Activated CD4-positive, alpha-beta T cell treated with anti-CD3 and anti-CD28 coated beads, Interleukin-2, amount 50 U/mL, for 16 hours (primary cell): ENCODE measurements around the gene SRRM3.
"Not testable (repeated sequence)": the region's sequence is repeated elsewhere in the genome, so short reads cannot be mapped to it uniquely, and the experiment has no call there.

Experiments used
- DNase-seq: peaks from one replicate; pipeline ENCODE4 v3.0.0-alpha.2; 2020

Gene SRRM3

DNA sequence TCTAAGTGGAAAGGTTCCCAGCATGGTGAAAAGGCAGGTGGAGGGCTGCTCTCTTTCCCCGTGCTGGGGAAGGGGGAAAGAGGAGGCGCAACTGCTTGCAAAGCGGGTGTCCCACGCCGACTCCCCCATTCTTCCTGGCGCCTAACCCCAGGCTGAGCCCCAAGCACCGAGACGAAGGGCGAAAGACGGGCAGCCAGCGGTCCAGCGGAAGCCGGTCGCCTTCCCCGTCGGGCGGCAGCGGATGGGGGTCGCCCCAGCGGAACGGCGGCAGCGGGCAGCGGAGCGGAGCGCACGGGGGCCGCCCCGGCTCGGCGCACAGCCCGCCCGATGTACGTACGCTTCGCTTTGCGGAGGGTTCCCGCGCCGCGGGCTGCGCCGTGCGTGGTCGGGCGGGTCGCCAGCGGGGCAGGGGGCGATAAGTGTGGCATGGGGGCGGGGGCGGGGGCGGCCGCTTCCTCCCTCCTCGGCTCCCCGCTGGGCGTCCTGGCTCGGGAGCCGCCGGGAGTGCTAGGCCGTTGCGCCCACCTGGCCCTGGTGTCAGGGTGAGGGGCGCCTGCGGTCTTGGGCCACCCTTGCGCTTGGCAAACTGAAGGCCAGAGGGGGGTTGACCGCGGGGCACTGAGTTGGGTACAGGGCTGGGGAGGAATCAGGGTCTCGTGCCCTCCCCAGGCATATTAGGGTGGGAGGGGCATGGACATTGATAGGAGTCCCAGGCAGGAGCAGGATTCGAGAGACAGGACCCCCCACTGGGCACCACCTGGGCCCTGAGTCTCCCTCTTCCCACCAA, 65.6 kb downstream of the SRRM3 start:
- no peak for DNase-seq

DNA sequence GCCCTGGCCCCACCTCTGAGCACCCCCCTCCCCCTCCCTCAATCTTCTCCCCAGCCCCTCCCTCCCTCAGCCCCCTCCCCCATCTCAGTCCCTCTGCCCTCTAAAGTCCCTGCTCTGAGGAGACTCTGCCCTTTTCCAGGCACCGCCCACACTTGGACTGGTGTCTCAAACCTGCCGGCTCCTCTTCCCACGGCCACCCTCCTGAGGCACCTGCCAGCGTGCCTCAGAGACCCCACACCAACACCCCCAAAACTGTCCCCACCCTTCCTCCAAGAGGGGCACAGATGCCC, 66.1 kb downstream of the SRRM3 start:
- no peak for DNase-seq

DNA sequence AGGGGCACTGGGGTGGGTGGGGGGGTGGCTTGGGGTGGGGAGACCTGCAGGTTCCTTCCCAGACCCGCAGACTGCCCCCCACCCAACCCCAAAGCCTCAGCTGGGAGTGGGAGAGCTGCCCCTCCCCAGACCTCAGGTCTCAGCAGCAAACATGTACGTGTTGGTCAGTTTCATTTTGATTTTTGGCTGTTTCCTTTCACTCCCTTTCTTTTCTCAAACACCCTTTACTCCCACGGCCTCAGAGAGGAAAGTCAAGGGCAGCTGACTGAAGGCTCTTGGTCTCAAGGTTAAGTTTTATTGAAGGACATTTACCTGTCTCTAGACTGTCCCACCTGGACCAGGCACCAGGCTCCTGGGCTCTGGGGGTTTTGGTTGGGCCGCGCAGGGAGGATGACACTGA, 66.7 kb downstream of the SRRM3 start:
- no peak for DNase-seq

DNA sequence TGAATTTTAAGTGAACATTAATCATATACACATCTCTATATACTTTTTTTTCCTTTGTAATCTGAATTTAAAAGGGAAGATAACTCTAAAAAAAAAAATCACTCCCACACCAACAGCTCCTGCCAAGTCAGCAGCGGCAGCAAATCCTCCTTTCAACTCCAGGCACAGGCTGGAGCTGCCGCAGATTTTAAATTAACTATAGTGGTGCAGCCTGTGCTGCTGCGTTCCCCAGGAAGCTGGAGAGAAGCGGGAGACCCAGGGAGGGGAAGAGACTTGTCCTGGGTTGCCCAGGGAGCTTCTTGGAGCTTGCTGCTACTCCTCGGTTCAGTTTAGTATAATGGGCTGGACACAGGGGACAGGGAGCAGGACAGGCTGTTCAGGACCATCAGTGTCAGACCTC, 68.2 kb downstream of the SRRM3 start:
- DNase-seq, result no peak

DNA sequence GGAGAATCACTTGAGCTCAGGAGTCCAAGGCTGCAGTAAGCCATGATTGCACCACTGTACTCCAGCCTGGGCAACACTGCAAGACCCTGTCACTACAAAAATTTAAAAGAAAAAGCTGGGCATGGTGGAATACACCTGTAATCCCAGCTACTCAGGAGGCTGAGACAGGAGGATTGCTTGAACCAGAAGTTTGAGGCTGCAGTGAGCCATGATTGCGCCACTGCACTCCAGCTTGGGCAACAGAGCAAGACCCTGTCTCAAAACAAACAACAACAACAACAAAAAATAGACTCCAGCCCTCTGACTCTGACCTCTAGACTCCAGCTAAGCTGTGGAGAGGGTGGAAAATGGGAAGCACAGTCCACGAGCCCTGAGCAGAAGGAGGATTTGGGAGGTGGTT, 69.7 kb downstream of the SRRM3 start:
- not testable (repeated sequence) for DNase-seq

DNA sequence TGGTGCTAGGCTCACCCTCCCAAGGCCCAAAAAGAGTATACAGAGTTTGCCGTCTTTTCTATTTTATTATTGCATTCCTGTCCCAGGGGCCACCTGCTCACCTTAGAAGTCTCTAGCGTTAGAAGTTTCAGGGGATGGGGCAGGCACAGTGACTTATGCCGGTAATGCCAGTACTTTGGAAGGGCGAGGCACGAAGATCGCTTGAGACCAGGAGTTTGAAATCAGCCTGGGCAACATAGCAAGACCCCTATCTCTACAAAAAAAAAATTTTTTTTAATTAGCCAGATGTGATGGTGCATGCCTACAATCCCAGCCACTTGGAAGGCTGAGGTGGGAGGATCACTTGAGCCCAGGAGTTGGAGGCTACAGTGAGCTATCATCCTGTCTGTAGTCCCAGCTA, 70.4 kb downstream of the SRRM3 start:
- DNase-seq, result no peak

DNA sequence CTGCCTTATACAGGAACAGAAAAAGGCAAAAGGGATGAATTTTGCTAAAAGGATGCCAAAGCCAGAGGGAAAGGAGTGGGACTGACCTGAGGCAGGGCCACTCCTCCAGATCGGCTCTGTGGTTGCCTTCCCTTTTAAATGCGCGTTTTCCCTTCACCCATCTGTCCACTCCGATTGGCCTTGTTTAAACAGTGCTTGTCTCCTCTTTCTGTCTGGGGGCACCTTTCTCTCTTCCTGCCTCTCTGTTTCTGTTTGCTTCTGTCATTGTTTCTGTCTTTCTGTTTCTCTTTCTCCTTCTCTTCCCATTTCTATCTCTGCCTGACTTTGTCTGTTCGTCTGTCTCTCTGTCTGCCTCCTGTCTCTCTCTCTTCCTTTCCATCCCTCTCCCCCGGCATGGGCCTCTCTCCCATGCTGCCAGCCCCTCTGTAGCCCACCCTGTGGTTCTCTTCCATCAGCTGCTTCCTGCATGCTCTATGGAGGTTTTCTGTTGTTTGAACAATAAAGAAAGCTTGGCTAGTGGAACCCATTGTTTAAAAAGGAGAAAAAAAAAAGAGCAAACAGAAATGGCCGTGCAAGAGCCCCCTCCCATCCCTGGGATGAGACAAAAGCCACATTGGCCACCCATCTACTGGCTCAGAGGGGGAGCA, 71.3 kb downstream of the SRRM3 start:
- no peak for DNase-seq

DNA sequence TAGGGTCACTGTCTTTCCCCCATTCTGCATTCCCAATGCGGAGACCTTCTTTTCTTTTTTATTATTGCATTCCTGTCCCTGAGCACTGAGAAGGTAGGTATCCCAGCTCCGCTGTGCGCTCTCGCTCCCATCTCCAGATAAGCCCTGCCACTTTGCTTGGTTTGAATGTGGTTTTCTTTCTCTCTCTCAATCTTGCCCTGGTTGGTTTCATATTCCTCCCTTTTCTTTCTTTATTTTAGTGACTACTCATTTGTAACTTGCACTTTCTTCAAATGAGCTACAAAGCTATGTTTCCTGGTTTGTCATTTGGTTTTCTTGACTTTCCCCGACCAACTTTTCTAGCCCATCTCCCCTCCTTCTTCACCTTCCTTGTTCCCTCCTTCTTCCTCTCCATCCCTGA, 71.8 kb downstream of the SRRM3 start:
- DNase-seq, result peak; percentile 16

DNA sequence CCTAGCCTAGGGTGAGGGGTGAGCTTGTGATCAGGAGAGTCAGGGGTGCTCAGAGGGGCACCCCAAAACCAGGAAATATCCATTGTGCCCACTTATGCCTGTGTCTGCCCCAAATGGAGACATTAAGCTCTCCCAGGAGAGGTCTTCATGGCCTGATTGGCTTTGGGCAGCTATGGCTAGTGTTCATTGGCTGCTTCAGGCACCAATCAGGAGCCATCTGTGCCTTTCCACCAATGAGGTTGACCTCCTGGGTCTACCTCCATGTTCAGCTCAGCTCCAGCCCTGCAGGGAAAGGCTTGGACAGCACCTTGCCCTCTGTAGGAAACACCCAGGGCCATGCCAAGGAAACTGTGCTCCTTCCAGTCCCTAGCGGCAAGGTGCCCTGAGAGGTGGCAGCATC, 76.8 kb downstream of the SRRM3 start:
- DNase-seq, result no peak

DNA sequence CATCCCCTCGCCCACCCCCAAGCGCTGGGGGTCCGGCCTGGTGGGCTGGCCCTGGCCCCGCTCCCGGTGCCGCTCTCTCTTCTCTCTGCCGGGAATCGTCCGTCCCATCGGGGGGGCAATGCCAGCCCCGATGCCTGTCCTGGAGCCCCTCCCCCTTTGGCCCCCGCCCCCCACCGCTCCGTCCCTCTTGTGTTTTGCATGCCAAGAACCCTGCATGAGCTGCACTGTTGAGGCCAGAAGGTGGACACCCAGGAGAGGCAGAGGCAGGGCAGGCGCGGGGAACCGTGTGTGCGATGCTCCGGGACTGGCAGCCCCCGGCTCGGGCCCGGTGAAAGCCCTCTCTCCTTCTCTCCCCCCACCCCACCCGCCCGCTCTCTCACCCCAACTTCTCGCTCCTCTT, 78.7 kb downstream of the SRRM3 start:
- no peak for DNase-seq

DNA sequence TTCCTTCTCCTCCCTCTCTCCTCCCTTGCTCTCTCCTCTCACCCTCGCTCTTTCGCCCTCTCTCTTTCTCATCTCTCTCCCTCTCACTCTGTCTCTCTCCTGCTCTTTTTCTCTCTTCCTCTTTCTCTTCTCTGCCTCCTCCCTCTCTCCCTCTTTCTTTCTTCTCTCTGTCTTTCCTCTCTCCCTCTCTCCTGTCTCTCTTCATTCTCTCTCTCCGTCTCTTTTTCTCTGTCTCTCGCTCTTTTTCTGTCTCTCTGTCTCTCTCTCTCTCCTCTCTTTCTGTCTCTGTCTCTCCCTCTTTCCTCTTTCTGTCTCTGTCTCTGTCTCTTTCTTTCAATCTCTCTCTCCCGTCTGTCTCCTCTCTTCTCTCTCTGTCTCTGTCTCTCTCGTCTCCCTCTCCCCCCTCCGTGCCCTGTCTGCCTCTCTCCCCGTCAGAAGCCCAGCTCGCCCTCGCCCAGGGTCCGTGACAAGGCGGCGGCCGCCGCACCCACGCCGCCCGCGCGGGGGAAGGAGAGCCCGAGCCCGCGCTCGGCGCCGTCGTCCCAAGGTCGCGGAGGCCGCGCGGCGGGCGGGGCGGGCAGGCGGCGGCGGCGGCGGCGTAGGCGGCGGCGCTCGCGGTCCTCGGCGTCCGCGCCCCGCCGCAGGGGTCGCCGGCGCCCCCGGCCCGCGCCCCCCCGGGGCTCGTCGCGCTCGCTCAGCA, 79.5 kb downstream of the SRRM3 start:
- no peak for DNase-seq

DNA sequence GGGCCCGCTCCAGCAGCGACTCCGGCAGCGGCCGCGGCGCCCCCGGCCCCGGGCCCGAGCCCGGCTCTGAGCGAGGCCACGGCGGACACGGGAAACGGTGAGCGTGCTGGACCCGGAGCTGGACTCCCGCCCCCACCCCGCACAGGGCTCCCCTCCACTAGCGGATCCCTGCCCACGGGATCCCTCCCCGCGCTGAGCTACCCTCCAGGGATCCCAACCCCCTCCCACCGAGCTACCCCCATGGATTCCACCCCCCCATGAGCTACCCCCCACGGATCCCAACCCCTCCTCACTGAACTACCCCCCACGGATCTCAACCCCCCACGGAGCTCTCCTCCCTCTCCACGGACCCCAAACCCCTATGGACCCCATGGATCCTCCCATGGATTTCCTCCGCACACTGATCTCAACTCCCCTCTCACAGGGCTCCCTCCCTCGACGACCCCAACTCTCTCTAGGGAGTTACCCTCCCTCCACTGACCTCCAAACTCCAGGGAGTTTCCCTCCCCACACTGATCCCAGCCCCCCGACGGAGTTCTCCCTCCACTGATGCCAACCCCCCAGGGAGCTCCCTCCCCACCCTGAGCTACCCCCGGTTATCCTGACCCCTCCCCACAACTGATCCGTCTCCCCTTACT, 80.1 kb downstream of the SRRM3 start:
- DNase-seq, result no peak

DNA sequence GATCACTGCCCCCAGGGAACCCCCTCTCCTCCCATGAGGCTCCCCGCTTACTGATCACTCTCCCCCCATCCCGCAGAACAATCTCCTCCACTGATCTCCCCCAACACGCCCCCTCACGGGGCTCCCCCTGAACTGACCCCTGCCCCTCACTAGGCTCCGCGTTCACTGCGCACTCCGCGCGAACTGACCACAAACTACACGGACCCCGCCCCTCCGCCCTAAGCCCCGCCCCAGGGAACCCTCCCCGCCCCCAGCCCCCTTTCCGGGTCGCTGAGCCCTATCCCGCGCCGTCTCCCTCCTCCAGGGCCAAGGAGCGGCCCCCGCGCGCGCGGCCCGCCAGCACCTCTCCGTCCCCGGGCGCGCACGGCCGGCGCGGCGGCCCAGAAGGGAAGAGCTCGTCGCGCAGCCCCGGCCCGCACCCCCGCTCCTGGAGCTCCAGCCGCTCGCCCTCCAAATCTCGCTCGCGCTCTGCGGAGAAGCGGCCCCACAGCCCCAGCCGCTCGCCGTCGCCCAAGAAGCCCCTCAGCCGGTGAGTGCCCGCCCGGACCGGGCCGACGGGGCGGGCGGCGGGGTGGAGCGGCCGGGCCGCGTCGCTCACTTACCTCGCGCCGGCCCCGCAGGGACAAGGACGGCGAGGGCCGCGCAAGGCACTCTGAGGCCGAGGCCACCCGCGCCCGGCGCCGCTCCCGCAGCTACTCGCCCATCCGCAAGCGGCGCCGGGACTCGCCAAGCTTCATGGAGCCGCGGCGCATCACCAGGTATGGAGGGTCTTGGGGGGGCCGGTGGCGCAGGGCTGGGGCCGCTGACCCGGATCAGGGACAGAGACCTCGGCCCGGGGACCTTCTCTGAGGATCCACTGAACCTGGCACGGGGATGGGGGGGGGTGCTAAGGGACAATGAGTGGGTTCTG, 80.9 kb downstream of the SRRM3 start:
- DNase-seq, result no peak

DNA sequence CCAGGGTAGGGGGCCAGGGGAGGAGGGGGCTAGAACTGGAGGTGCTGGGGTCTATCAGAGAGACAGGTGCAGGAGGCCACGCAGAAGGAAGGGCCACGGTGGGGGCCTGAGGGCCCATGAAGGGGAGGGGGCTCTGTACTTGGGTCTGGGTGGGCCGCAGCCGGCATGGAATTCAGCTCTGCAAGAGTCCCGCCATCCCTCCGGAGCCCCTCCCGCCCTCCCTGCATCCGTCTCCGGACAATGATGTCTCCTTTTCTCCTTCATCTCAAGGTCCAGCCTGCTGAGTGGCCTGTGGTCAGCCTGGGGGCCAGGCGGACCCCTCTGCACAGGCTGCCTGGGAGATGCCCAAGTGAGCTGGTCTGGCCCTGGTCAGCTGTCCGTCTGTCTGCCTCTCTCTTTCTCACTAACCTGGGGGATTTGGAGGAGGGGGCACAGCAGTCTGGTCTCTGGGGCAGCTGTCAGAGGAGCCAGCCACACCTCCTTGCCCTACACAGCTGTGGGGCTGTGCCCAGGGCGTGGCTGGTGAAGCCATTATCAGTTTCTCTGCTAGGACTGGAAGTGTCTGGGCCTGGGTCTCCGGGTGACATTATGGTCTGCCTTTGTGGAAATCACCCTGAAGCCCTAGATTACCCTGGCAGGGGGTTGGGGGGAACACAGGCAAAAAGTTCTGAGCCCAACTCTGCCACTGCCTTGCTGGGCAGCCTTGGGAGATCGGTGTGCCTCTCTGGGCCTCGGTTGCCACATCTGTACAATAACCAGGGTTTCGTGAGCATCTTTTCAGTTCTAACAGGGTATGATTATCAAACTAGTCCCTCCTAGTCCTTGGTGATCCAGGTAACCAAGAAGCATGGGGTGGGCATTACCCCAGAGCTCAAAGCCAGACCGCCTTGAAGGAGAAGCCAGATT, 81.8 kb downstream of the SRRM3 start:
- DNase-seq, result no peak

DNA sequence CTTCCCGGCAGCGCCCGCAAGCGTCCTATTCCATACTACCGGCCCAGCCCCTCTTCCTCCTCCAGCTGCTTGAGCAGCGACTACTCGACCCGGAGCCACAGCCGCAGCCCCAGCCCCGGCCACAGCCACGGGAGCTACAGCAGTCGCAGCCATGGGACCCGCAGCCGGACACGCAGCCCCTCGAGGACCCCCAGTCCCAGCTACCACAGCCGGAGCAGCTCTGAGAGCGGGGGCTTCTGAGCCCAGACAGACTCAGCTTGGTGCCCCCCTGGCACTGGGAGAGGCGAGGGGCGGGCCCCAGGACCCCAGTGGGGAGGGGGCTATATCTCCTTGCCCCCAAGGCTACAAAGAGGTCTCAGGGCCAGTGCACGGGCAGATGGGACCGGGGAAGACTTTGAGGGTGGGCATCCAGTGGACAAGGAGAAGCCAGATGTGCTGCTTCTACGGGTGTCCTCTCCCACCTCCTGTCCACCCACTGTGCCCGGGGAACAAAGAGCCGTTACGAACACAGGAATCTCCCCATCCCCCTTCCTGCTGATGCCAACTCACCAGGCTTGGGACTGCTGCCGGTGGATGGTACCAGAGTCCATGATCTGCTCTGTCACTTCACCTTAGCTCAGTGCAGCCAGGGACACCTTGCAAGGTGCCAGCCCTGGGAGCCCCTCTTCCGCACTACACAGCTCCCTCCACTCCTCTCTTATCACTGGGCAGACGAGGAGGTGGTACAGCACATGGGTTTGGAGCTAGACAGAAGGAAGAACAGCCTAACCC, 84.1 kb downstream of the SRRM3 start:
- DNase-seq, result no peak

DNA sequence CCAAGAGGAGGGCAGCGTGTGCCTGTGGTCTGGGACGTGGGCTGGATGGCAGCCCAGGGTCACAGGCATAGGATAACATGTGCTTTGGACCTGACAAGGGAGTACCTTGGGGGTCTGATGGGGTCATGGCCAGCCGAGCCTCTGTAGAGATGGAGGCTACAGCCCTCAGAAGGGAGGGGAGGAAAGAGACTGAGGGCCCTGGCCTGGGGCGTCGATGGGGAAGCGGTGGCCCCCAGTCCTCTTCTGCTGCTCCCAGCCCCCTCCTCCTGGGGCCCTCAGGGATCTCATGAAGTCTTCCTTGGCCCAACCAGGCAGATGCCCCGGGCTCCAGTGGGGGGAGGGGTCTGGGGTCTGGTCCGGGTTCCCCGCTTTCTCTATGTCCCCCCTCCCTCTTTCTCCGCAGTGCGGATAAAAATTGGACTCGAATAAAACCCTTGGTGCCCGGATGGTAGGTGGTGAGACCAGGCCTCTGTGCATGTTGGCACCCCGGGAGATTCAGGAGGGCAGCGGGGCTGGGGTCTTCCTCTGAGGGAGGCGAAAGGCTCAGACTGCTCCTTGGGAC, 85.2 kb downstream of the SRRM3 start:
- no peak for DNase-seq

DNA sequence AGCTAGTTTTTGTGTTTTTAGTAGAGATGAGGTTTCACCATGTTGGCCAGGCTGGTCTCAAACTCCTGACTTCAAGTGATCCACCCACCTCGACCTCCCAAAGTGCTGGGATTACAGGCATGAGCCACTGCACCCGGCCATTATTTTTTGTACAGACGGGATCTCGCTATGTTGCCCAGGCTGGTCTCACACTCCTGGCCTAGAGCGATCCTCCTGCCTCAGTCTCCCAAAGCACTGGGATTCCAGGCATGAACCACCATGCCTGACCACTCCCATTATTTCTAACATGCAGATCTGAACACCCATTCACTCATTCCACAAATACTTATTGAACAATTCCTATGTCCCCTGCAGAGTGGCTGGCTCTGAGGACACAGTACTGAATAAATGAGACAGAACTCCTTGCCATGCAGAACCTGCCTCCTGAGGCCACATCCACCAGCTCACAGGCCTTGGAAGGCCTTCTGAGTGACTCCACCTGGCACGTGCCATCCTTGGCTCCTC, 89.2 kb downstream of the SRRM3 start:
- DNase-seq, result not testable (repeated sequence)

DNA sequence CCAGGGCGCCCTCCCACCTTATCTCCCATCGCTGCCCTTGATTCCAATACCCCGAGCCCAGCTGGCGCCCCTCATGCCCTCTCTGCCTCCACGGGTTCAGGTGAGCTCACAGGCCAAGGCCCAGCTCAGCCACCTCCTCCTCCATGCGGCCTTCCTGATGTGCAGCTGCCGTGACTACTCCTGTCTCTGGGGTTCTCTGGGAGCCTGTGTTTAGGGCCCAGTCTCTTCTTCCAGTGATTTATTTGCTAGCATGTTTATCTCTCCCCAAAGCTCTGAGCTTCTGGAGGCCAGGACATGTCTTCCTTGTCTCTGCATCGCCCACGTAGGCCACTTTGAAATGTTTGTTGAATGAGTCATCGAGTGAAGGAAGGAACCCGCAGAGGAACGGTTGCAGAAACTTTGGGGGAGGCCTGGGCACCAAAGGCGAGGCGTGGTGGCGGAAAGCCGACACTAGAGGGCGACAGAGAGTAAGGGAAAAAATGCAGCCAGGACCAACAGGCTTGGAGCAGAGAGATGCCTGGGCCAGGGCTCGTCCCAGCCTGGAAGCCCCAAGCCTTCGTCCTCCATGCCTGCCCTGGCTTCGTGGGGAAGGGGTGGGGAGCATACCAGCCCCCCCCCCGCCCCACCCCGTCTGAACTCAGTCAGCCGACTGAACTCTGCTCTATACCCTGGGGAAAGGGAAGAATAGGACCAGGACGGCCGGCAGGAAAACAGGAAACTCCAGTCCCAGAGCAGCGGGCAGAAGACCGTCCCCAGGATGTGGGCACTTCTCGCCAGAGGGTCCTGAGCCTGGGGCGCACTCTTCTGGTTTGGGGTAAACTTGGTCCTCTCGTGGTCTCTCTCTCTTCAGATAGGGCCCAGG, 89.9 kb downstream of the SRRM3 start:
- peak; percentile 95 for DNase-seq

DNA sequence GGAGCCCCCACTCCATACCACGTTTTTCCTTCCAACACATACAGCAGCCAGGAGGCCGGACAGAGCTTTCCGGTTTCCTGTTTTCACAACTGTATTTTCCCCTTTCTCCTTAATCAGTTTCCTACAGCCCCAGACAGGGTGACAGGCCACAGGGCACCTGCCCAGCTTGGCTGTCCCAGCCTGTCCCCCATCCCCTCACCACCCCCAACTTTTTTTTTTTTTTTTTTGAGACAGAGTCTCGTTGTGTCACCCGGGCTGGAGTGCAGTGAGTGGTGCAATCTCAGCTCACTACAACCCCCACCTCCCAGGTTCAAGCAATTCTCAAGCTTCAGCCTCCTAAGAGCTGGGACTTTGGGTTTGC, 90.5 kb downstream of the SRRM3 start:
- DNase-seq, result no peak
